Measurements from ENCODE around the gene ADI1. TPM values are rescaled to one million over a fixed set of nuclear protein-coding genes. Genes with fewer than 3 reads are reported as not detected.

Gene ADI1
- total and polyA plus RNA-seq, 4 donors, result 56.2 to 660 (median 158) TPM

DNA sequence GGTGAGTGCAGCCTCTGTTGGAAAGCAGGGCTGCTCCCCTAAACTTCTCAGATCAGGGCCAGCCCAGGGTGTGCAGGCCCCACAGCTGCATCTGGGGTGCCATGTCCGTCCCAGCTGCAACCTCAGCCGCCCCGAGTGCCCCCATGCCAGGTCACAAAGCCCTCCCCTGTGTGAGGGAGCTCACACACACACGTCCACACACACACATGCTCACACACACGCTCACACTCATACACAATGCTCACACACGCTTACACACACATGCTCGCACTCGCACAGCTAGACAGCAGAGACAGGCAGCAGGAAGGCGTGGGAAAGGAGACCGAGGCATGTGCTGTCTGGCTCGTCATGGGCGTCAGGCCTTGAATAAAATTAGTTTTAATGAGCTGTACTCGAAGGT is 55.4 kb downstream of the ADI1 start:
- no peak overlapping the region for H3K4me3 ChIP-seq (ENCODE audit: low read depth in 1 of 3, low read length in 3 of 3)
- H3K27ac ChIP-seq (ENCODE audit: low read depth in 1 of 2, low read length in 2 of 2), result no peak overlapping the region
- no peak for DNase-seq (ENCODE audit: low spot score)
- no peak for TF ChIP-seq SP1 (IDR thresholded peaks at IDR 0.05)
- no peak overlapping the region for H3K9ac ChIP-seq (ENCODE audit: low read depth in 1 of 2, low read length in 2 of 2)
- H3K4me1 ChIP-seq (ENCODE audit: control insufficient read depth in 4 of 4, insufficient read depth in 4 of 4, low read length in 3 of 4), result peaks cover 0 to 13% (median 8%) of the 10 kb centered on the region in 4 donors
- no peaks in the 10 kb centered on the region for H3K27me3 ChIP-seq (ENCODE audit: control insufficient read depth in 4 of 4, insufficient read depth in 4 of 4, low read length in 3 of 4)
- WGBS, result 97% methylated on average over 13 of the region's 13 CpGs
- H3K36me3 ChIP-seq (ENCODE audit: control insufficient read depth in 4 of 4, insufficient read depth in 3 of 4, low read depth in 1 of 4, low read length in 3 of 4), result peaks cover 9 to 37% (median 30%) of the 10 kb centered on the region in 4 donors
- no peaks in the 10 kb centered on the region for H3K9me3 ChIP-seq (ENCODE audit: control insufficient read depth in 4 of 4, low read length in 3 of 4)

GRCh38 chr2:3463186-3463835 is 56.0 kb downstream of the ADI1 start:
- H3K4me1 ChIP-seq (ENCODE audit: control insufficient read depth in 4 of 4, insufficient read depth in 4 of 4, low read length in 3 of 4), result peaks cover 0 to 13% (median 8%) of the 10 kb centered on the region in 4 donors
- no peak overlapping the region for H3K4me3 ChIP-seq (ENCODE audit: low read depth in 1 of 3, low read length in 3 of 3)
- H3K36me3 ChIP-seq (ENCODE audit: control insufficient read depth in 4 of 4, insufficient read depth in 3 of 4, low read depth in 1 of 4, low read length in 3 of 4), result peaks cover 9 to 35% (median 27%) of the 10 kb centered on the region in 4 donors
- no peak overlapping the region for H3K27ac ChIP-seq (ENCODE audit: low read depth in 1 of 2, low read length in 2 of 2)
- no peak for DNase-seq (ENCODE audit: low spot score)
- H3K27me3 ChIP-seq (ENCODE audit: control insufficient read depth in 4 of 4, insufficient read depth in 4 of 4, low read length in 3 of 4), result no peaks in the 10 kb centered on the region
- no peak overlapping the region for H3K9ac ChIP-seq (ENCODE audit: low read depth in 1 of 2, low read length in 2 of 2)
- 92% methylated on average over 25 of the region's 25 CpGs for WGBS
- TF ChIP-seq RXRA (IDR thresholded peaks at IDR 0.05) (no peak), SP1 (IDR thresholded peaks at IDR 0.05) (no peak), GABPA (IDR thresholded peaks at IDR 0.05 in 1 of 2, conservative IDR thresholded peaks at IDR 0.05 in 1 of 2) (no peak), YY1 (IDR thresholded peaks at IDR 0.05) (no peak), HNF4G (IDR thresholded peaks at IDR 0.05) (no peak)
- no peaks in the 10 kb centered on the region for H3K9me3 ChIP-seq (ENCODE audit: control insufficient read depth in 4 of 4, low read length in 3 of 4)

- no peak for TF ChIP-seq FOXA2 (IDR thresholded peaks at IDR 0.05)
- TF ChIP-seq FOXA1 (IDR thresholded peaks at IDR 0.05), result no peak
- TF ChIP-seq JUND (IDR thresholded peaks at IDR 0.05), result no peak
- TF ChIP-seq, protein P1, sequence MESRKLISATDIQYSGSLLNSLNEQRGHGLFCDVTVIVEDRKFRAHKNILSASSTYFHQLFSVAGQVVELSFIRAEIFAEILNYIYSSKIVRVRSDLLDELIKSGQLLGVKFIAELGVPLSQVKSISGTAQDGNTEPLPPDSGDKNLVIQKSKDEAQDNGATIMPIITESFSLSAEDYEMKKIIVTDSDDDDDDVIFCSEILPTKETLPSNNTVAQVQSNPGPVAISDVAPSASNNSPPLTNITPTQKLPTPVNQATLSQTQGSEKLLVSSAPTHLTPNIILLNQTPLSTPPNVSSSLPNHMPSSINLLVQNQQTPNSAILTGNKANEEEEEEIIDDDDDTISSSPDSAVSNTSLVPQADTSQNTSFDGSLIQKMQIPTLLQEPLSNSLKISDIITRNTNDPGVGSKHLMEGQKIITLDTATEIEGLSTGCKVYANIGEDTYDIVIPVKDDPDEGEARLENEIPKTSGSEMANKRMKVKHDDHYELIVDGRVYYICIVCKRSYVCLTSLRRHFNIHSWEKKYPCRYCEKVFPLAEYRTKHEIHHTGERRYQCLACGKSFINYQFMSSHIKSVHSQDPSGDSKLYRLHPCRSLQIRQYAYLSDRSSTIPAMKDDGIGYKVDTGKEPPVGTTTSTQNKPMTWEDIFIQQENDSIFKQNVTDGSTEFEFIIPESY (IDR thresholded peaks at IDR 0.05), result no peak
- TF ChIP-seq RAD21 (IDR thresholded peaks at IDR 0.05), result no peak
- TF ChIP-seq SP1 (IDR thresholded peaks at IDR 0.05), result no peak
- TF ChIP-seq GABPA (IDR thresholded peaks at IDR 0.05 in 1 of 2, conservative IDR thresholded peaks at IDR 0.05 in 1 of 2), result no peak
- no peak for TF ChIP-seq HNF4A (conservative IDR thresholded peaks at IDR 0.05)
- TF ChIP-seq YY1 (IDR thresholded peaks at IDR 0.05), result no peak
- no peak for TF ChIP-seq HNF4G (IDR thresholded peaks at IDR 0.05)
- TF ChIP-seq MAX (IDR thresholded peaks at IDR 0.05), result no peak
- TF ChIP-seq EGR1 (IDR thresholded peaks at IDR 0.05; ENCODE audit: low read depth in 2 of 2), result no peak
- no peak for TF ChIP-seq TAF1 (conservative IDR thresholded peaks at IDR 0.05)
- TF ChIP-seq CTCF (IDR thresholded peaks at IDR 0.05; ENCODE audit: low read depth, low read length, missing input control), result no peak
- no peak for TF ChIP-seq ATF3 (IDR thresholded peaks at IDR 0.05)
- peaks cover 6 to 34% (median 25%) of the 10 kb centered on the region in 4 donors for H3K36me3 ChIP-seq (ENCODE audit: control insufficient read depth in 4 of 4, insufficient read depth in 3 of 4, low read depth in 1 of 4, low read length in 3 of 4)
- 84% methylated on average over 10 of the region's 10 CpGs for WGBS
- peaks cover 0 to 13% (median 8%) of the 10 kb centered on the region in 4 donors for H3K4me1 ChIP-seq (ENCODE audit: control insufficient read depth in 4 of 4, insufficient read depth in 4 of 4, low read length in 3 of 4)
- H3K9ac ChIP-seq (ENCODE audit: low read depth in 1 of 2, low read length in 2 of 2), result no peak overlapping the region
- no peak overlapping the region for H3K4me3 ChIP-seq (ENCODE audit: low read depth in 1 of 3, low read length in 3 of 3)
- no peaks in the 10 kb centered on the region for H3K27me3 ChIP-seq (ENCODE audit: control insufficient read depth in 4 of 4, insufficient read depth in 4 of 4, low read length in 3 of 4)
- no peaks in the 10 kb centered on the region for H3K9me3 ChIP-seq (ENCODE audit: control insufficient read depth in 4 of 4, low read length in 3 of 4)
- no peak for DNase-seq (ENCODE audit: low spot score)
- no peak overlapping the region for H3K27ac ChIP-seq (ENCODE audit: low read depth in 1 of 2, low read length in 2 of 2)
These were observed 56.7 kb downstream of the ADI1 start for GRCh38 chr2:3462493-3463104.
